ENCODE results near the gene TOMT.
A peak's percentile ranks its signal among the peaks of the same experiment; 100 is the strongest.

Gene TOMT

GRCh38 chr11:72085621-72086351 lies 19.9 kb upstream of the TOMT start:
- DNase-seq (ENCODE audit: low read depth in 2 of 3, low spot score in 2 of 3), result no peak

- DNase-seq (ENCODE audit: low read depth in 2 of 3, low spot score in 2 of 3), result no peak
Measured at GRCh38 chr11:72088076-72088808, 17.5 kb upstream of the TOMT start.

- DNase-seq (ENCODE audit: low read depth in 2 of 3, low spot score in 2 of 3), result no peak
Measured at GRCh38 chr11:72091292-72091691, 14.4 kb upstream of the TOMT start.

GRCh38 chr11:72098741-72099140 lies 7.0 kb upstream of the TOMT start:
- DNase-seq (ENCODE audit: low read depth in 2 of 3, low spot score in 2 of 3), result no peak

DNA sequence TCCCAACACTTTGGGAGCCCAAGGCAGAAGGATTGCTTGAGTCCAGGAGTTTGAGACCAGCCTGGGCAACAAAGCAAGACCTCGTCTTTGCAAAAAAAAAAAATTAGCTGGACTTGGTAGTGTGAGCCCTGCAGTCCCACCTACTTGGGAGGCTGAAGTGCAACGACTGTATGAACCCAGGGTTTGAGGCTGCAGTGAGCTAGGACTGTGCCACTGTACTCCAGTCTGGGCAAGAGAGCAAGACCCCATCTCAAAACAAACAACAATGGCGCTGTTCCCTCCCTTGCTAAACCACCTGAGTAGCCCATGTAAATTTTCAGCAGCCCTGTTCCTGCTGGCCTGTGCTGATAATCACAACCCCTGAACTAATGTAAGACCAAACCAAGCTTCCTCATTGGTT lies 5.7 kb upstream of the TOMT start:
- no peak for DNase-seq (ENCODE audit: low read depth in 2 of 3, low spot score in 2 of 3)

GRCh38 chr11:72100462-72100861 lies 5.3 kb upstream of the TOMT start:
- no peak for DNase-seq (ENCODE audit: low read depth in 2 of 3, low spot score in 2 of 3)

- DNase-seq (ENCODE audit: low read depth in 2 of 3, low spot score in 2 of 3), result no peak
Measured at GRCh38 chr11:72102162-72102561, 3.6 kb upstream of the TOMT start.

GRCh38 chr11:72102631-72102945 lies 3.1 kb upstream of the TOMT start:
- DNase-seq (ENCODE audit: low read depth in 2 of 3, low spot score in 2 of 3), result no peak

DNA sequence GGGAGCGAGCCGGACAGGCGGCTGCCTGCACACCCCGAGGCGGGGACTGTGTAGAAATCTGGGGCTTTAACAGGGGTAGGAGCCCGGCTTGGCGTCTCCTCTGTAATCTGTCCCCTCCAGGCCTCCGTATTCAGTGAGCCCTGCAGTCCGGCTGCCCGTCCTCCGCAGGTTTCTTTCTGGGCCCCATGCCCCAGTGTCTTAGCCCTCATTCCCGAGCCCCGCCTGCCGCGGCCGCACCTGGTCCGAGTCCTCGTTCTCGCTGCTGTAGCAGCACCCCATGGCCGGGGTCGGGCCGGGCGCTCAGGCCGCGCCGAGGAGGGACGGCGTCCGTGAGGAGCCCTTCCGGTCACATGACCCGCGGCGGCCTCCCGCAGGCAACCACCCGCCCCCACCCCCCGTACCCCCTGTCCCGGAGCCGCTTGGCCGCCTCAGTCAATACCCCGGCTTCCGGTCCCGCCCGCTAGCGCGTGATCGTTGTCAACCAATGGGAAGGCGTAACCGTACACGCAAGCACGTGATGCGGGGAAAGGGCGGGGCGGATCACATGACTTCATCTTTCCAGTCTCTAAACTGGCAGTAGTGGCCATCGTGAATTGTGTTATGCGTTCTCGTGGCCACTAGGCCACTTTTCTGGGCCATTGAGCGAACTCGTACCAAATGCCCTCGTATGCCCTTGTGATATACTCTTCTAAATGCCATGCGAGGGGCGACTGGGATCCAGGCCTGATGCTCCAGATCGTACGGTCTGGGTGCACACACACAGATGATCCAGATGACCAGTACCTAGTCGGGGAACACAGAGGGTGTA lies 2.6 kb upstream of the TOMT start, which contains the start of gene LAMTOR1:
LAMTOR1 (minus strand) TSS at position 352 of the 808 bp plus-strand sequence; CDS start at position 279, 73 bp downstream.
- peak; percentile 91 to 98 (median 94) for DNase-seq (ENCODE audit: low read depth in 2 of 3, low spot score in 2 of 3)

DNA sequence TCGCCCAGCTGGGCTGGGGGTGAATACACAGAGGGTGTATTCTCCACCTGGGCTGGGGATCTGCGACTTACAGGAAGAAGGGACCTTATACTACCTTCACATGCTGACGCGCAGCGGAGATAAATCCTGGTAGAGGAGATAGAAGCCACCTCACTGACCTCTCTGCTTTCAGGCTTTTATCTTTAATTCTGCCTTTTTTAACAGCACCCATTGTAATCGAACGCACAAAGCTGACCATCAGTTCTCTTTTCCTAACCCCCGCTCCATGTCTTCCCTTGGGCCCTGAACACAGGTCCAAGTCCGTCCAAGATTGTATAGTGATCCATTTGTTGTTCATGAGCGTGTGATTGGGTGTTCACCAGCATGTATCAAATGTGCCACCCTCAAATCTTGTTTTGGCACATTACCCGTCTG lies 2.0 kb upstream of the TOMT start:
- DNase-seq (ENCODE audit: low read depth in 2 of 3, low spot score in 2 of 3), result no peak

DNA sequence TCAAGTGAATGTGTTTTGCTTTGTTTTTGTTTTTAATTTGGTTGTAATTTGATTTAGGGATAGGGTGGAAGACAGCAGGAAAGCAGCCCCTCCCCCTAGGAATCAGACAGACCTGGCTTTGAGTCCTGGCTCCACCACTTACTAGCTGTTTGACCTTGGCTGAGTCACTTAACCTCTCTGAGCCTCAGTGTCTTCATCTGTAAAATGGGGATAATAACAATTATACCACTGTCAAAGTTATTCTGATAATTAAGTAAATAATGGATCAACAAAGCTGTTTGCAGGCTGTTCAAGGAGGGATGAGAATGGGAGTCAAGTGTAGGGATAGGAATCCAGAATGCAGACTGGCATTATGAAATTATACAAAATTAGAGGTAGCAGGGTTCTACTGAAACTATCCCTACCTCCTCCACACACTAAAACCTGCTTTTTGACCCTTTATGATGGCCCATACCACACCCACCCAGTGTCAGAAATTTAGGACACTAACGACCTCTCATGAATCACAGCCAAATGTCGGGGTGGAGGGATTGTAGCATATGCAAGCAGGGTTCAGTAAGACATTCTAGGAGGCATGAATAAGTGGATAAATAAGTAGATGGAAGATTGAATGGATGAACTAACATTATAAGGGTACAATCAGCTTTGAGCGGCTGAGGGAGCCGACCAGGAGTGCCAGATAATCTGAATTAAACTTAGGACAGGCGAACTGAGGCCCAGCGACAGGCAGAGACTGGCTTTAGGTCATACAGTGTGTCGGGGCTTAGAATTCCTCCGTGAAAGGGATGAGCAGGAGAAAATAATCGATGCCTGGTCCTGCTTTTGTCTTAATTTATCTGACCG lies 5.8 kb downstream of the TOMT start:
- DNase-seq (ENCODE audit: low read depth in 2 of 3, low spot score in 2 of 3), result no peak

DNA sequence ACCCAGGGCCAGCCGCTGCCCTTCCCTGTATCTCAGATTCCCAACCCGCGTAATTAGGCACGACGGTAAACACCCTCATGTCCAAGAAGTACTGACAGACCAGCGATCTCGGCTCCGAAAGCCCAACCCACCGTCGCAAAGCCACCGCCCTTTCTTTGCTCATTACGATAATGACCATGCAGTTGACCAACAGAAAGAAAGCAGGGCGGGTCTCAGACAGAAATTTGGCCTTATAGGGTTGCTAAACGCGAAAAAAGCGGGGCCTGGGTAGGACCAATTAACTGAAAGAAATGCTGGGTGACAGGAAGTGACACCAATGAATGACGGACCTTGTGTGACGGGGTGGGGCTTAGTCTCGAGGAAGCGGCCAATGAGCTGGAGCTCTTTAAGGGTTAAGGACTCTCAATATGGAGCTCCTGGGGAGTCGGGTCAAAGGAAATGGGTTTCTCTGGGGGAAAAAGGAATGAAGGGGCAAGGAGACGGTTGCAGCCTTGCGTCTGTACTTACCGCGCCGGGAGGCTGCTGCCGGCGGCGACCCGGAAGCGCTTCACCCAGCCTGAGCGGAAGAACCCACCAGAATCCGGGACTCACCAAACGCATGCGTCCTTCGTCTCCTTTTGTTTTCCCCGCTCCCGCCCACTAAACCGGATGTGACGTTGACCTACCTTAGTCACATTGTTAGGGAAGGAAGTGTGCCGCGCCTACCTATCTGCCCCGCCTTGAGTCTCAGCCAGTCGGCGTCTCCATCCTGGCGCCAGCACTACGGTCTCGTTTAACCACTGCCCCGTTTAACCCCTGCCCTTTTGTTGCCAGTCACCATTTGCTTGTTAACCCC lies 6.6 kb downstream of the TOMT start, which contains the start of gene ANAPC15:
ANAPC15 (minus strand) TSS at position 553 of the 835 bp plus-strand sequence. CDS start 1,419 bp downstream, outside the sequence.
- peak; percentile 90 to 98 (median 95) for DNase-seq (ENCODE audit: low read depth in 2 of 3, low spot score in 2 of 3)

- no peak for DNase-seq (ENCODE audit: low read depth in 2 of 3, low spot score in 2 of 3)
Measured at GRCh38 chr11:72112978-72113808, 7.5 kb downstream of the TOMT start.

DNA sequence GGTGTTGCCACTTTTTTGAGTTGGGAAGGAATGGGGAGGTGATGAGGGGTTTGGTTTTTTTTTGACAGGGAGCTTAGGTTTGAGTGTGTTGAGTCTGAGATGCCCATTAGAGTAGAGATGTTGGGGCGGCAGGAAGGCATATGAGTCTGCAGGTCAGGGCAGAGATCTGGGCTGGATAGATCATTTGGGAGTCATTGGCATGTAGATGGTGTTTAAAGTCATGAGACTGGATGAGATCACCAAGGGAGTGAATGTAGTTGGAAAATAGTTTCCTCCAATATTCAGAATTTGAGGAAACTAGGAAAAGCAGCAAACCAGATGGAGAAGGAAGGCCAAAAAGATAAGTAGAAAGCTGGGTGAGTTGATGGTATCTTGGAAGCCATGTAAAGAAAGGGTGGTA lies 8.8 kb downstream of the TOMT start:
- DNase-seq (ENCODE audit: low read depth in 2 of 3, low spot score in 2 of 3), result no peak

DNA sequence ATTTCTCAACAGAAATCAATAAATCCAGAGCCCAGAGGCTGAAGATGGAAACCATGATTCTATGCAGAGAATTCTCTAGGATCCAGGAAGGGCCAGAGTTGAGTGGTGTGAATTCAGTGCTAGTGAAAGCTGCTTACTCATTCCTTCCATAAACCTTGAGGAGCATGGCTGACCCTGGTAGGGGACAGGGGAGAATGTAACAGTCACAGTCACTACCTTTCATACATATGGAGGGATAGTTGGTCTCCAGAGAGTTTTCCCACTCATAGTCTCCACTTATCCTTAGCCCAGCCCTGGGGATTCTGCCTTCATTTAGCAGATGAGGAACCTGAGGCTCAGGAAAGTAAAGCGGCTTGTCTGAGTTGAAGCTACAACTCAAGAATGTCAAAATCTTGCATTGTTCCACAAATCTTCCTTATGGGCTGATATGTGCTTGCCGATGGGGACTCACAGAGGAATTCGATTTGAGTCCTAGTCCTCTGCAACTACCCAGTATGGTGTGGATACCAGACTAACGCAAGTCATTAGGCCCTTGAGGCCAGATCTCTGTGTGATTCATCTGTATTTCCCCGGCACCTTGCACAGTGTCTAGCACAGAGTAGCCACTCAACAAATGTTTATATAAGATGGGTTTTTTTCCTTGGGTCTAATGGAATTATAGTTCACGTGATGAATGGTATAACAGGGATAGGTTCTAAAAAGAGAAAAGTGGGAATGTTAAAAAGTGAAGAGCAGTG lies 10.5 kb downstream of the TOMT start:
- DNase-seq (ENCODE audit: low read depth in 2 of 3, low spot score in 2 of 3), result no peak

GRCh38 chr11:72119198-72119597 lies 13.5 kb downstream of the TOMT start:
- no peak for DNase-seq (ENCODE audit: low read depth in 2 of 3, low spot score in 2 of 3)

DNA sequence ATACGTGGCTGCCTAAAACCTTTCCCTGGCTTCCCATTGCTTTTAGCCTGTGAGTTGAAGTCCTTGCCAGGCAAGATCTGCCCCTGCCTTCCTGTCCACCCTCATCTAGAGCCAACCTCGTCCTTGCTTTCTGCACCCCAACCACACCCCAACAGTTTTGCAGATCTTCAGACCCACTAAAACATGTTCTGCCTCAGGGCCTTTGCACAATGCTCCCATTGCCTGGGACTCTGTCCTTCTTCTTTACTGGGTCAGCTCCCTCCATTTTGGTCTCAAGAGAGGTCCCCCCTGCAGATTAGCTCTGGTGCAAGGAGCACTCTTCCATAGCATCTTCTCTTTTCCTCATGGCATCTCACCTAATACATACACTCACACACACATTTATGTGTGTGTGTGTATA lies 15.2 kb downstream of the TOMT start:
- no peak for DNase-seq (ENCODE audit: low read depth in 2 of 3, low spot score in 2 of 3)

DNA sequence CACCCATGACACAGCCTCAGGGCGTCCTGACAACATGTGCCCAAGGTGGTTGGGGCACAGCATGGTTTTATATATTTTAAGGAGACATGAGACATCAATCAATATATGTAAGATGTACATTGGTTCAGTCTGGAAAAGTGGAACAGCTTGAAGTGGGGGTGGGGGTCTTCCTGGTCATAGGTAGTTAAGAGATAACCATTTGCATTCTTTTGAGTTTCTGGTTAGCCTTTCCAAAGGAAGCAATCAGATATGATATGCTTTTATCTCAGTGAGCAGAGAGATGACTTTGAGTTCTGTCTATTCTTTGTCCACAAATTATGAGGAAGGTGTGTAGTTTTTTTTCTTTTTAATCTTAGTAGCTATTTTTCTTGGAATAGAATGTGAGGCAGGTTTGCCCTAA lies 16.9 kb downstream of the TOMT start:
- DNase-seq (ENCODE audit: low read depth in 2 of 3, low spot score in 2 of 3), result no peak

Data from activated CD8-positive, alpha-beta memory T cell treated with anti-CD3 and anti-CD28 coated beads for 48 hours (primary cell).